IPS-11a (cell line): ENCODE results near the gene IQUB.
"Not testable (repeated sequence)": the region's sequence is repeated elsewhere in the genome, so short reads cannot be mapped to it uniquely, and the experiment has no call there.

Experiments
- H3K4me3 ChIP-seq: one replicate; pipeline ENCODE4 v1.5.1; 2013; ENCODE audit warnings: low read depth, low read length, control low read depth

The IQUB gene

GRCh38 chr7:123494193-123494796 lies 40.1 kb downstream of the IQUB start:
- H3K4me3 ChIP-seq: no peak overlapping the region

- H3K4me3 ChIP-seq: no peak overlapping the region
Observed at GRCh38 chr7:123492485-123492884, 41.9 kb downstream of the IQUB start.

- no peak overlapping the region for H3K4me3 ChIP-seq
Observed at GRCh38 chr7:123485721-123486120, 48.7 kb downstream of the IQUB start.

GRCh38 chr7:123485187-123485586 lies 49.2 kb downstream of the IQUB start:
- H3K4me3 ChIP-seq: no peak overlapping the region

- no peak overlapping the region for H3K4me3 ChIP-seq
Observed at GRCh38 chr7:123484199-123484598, 50.2 kb downstream of the IQUB start.

- no peak overlapping the region for H3K4me3 ChIP-seq
Observed at GRCh38 chr7:123480107-123480506, 54.3 kb downstream of the IQUB start.

- not testable (repeated sequence) for H3K4me3 ChIP-seq
Observed at GRCh38 chr7:123478056-123478455, 56.3 kb downstream of the IQUB start.

- no peak overlapping the region for H3K4me3 ChIP-seq
Observed at GRCh38 chr7:123472750-123473445, 61.5 kb downstream of the IQUB start.

- H3K4me3 ChIP-seq: no peak overlapping the region
Observed at GRCh38 chr7:123472327-123472726, 62.1 kb downstream of the IQUB start.

- H3K4me3 ChIP-seq: no peak overlapping the region
Observed at GRCh38 chr7:123468303-123468702, 66.1 kb downstream of the IQUB start.

GRCh38 chr7:123463890-123464289 lies 70.5 kb downstream of the IQUB start:
- no peak overlapping the region for H3K4me3 ChIP-seq

GRCh38 chr7:123460616-123461015 lies 73.8 kb downstream of the IQUB start:
- no peak overlapping the region for H3K4me3 ChIP-seq

- H3K4me3 ChIP-seq: no peak overlapping the region
Observed at GRCh38 chr7:123455965-123456470, 78.4 kb downstream of the IQUB start.

GRCh38 chr7:123440101-123440548 lies 94.3 kb downstream of the IQUB start:
- no peak overlapping the region for H3K4me3 ChIP-seq

GRCh38 chr7:123439191-123439590 lies 95.2 kb downstream of the IQUB start:
- no peak overlapping the region for H3K4me3 ChIP-seq

- H3K4me3 ChIP-seq: no peak overlapping the region
Observed at GRCh38 chr7:123437447-123437995, 96.9 kb downstream of the IQUB start.

GRCh38 chr7:123435080-123435700 lies 99.2 kb downstream of the IQUB start:
- no peak overlapping the region for H3K4me3 ChIP-seq

GRCh38 chr7:123433665-123434064 lies 100.7 kb downstream of the IQUB start:
- H3K4me3 ChIP-seq: no peak overlapping the region

- no peak overlapping the region for H3K4me3 ChIP-seq
Observed at GRCh38 chr7:123432601-123433000, 101.8 kb downstream of the IQUB start.

GRCh38 chr7:123431075-123431614 lies 103.2 kb downstream of the IQUB start:
- no peak overlapping the region for H3K4me3 ChIP-seq

- no peak overlapping the region for H3K4me3 ChIP-seq
Observed at GRCh38 chr7:123425246-123425645, 109.1 kb downstream of the IQUB start.
